ENCODE data around the gene APOL2.
"Not testable (repeated sequence)": the region's sequence is repeated elsewhere in the genome, so short reads cannot be mapped to it uniquely, and the experiment has no call there.

APOL2 gene

GRCh38 chr22:36262307-36262706 is 23.0 kb upstream of the APOL2 start:
- not testable (repeated sequence) for DNase-seq

GRCh38 chr22:36261675-36262074 is 22.3 kb upstream of the APOL2 start:
- not testable (repeated sequence) for DNase-seq

GRCh38 chr22:36259615-36260300 is 20.4 kb upstream of the APOL2 start:
- no peak for DNase-seq

GRCh38 chr22:36258701-36259614 is 19.6 kb upstream of the APOL2 start:
- no peak for DNase-seq

GRCh38 chr22:36257948-36258670 is 18.8 kb upstream of the APOL2 start:
- no peak for DNase-seq

GRCh38 chr22:36257308-36257707 is 18.0 kb upstream of the APOL2 start:
- no peak for DNase-seq

GRCh38 chr22:36256478-36256877 is 17.2 kb upstream of the APOL2 start:
- no peak for DNase-seq

- DNase-seq, result not testable (repeated sequence)
Observed at GRCh38 chr22:36255572-36255971, 16.2 kb upstream of the APOL2 start.

GRCh38 chr22:36253523-36254490 is 14.5 kb upstream of the APOL2 start:
- DNase-seq, result no peak

GRCh38 chr22:36252754-36253522 is 13.6 kb upstream of the APOL2 start, which contains the start of gene APOL1:
Gene APOL1 (plus strand): TSS chr22:36253133. CDS start chr22:36254956, 1,823 bp downstream.
- peak; percentile 20 for DNase-seq

GRCh38 chr22:36251979-36252608 is 12.8 kb upstream of the APOL2 start:
- not testable (repeated sequence) for DNase-seq

- DNase-seq, result not testable (repeated sequence)
Observed at GRCh38 chr22:36250292-36250960, 11.1 kb upstream of the APOL2 start.

- no peak for DNase-seq
Observed at GRCh38 chr22:36249160-36249559, 9.8 kb upstream of the APOL2 start.

GRCh38 chr22:36247955-36248354 is 8.6 kb upstream of the APOL2 start:
- no peak for DNase-seq

- DNase-seq, result no peak
Observed at GRCh38 chr22:36246718-36247117, 7.4 kb upstream of the APOL2 start.

GRCh38 chr22:36245805-36246356 is 6.6 kb upstream of the APOL2 start:
- no peak for DNase-seq

GRCh38 chr22:36244522-36245391 is 5.4 kb upstream of the APOL2 start:
- DNase-seq, result no peak

GRCh38 chr22:36243986-36244385 is 4.7 kb upstream of the APOL2 start:
- DNase-seq, result no peak

GRCh38 chr22:36239150-36239400 is 252 bp downstream of the APOL2 start:
- no peak for DNase-seq
